Neural progenitor cell (in vitro differentiated cells): ENCODE results near the gene MRPL3.

Experiments
- CTCF ChIP-seq: fragments of 200-600 bp; sonication (generic); IDR thresholded peaks from 2 replicates; pipeline ENCODE4 v1.5.1; 2017; ENCODE audit warnings: antibody characterized with exemption, mild to moderate bottlenecking
- EZH2phosphoT487 ChIP-seq: fragments of 200-600 bp; sonication (generic); IDR thresholded peaks from 2 replicates; pipeline ENCODE4 v1.6.1; 2017; ENCODE audit warnings: antibody characterized with exemption

DNA sequence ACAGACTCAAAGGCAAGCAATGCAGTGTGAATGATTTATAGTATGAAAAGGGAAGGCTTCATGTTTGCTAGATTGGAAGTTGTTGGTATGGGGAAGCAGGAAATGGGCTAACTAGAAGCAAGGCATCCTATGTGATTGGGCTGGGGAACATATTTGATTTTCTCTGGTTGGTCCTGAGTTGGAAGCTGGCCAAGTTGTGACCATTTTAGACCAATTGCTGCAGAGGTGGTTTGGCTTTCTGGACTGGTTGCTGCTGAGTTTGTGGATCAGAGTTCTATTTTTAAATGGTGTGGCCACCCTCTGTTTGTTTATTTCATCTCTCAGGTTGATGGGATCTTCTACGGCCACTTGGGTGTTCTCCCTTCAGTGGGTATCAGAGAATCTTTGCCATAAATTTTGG is 81.5 kb downstream of the MRPL3 start:
- TF ChIP-seq EZH2phosphoT487 (no peak), CTCF (no peak)
